ENCODE data around the gene PPP2R1A.

Gene PPP2R1A

GRCh38 chr19:52189735-52190486, at the start of gene PPP2R1A:
TSS of gene PPP2R1A (plus strand) at chr19:52190052. CDS start at chr19:52190097, 45 bp downstream.
- peak within 1 kb of the TSS; percentile 100 for H3K27ac Mint-ChIP-seq
- H3K9me3 Mint-ChIP-seq: no peaks in the 10 kb centered on the region
- DNase-seq (ENCODE audit: low spot score in 2 of 2) (peak; percentile 98 to 99), ATAC-seq (peak; percentile 95)
- peak within 1 kb of the TSS; percentile 98 for H3K4me3 Mint-ChIP-seq
- peaks cover 49% of the 10 kb centered on the region for H3K36me3 Mint-ChIP-seq
- H3K4me1 Mint-ChIP-seq: peaks cover 47% of the 10 kb centered on the region

- DNase-seq (ENCODE audit: low spot score in 2 of 2) (no peak), ATAC-seq (no peak)
- H3K27ac Mint-ChIP-seq: peak overlapping the region; percentile 40
- no peak overlapping the region for H3K4me3 Mint-ChIP-seq
- no peaks in the 10 kb centered on the region for H3K9me3 Mint-ChIP-seq
- peaks cover 6% of the 10 kb centered on the region for H3K36me3 Mint-ChIP-seq
- H3K4me1 Mint-ChIP-seq: peaks cover 22% of the 10 kb centered on the region
Observed at GRCh38 chr19:52141203-52141602, 48.6 kb upstream of the PPP2R1A start.

GRCh38 chr19:52142001-52142595, 47.8 kb upstream of the PPP2R1A start:
- H3K4me1 Mint-ChIP-seq: peaks cover 22% of the 10 kb centered on the region
- H3K4me3 Mint-ChIP-seq: no peak overlapping the region
- ATAC-seq: no peak
- H3K36me3 Mint-ChIP-seq: peaks cover 6% of the 10 kb centered on the region
- no peak overlapping the region for H3K27ac Mint-ChIP-seq
- H3K9me3 Mint-ChIP-seq: no peaks in the 10 kb centered on the region
- DNase-seq (ENCODE audit: low spot score in 2 of 2): no peak

GRCh38 chr19:52148256-52148655, 41.6 kb upstream of the PPP2R1A start:
- Mint-ChIP-seq H3K4me1 (no peaks in the 10 kb centered on the region), H3K4me3 (no peak overlapping the region), H3K9me3 (peaks cover 11% of the 10 kb centered on the region), H3K36me3 (no peaks in the 10 kb centered on the region), H3K27ac (no peak overlapping the region)
- no peak for DNase-seq (ENCODE audit: low spot score in 2 of 2)
- no peak for ATAC-seq

GRCh38 chr19:52155596-52156359, 34.1 kb upstream of the PPP2R1A start:
- Mint-ChIP-seq H3K9me3 (peaks cover 49% of the 10 kb centered on the region), H3K4me1 (no peaks in the 10 kb centered on the region), H3K36me3 (peaks cover 36% of the 10 kb centered on the region), H3K27ac (no peak overlapping the region), H3K4me3 (no peak overlapping the region)
- DNase-seq (ENCODE audit: low spot score in 2 of 2) (no peak), ATAC-seq (no peak)

- DNase-seq (ENCODE audit: low spot score in 2 of 2) (no peak), ATAC-seq (peak; percentile 7)
- peaks cover 16% of the 10 kb centered on the region for H3K4me1 Mint-ChIP-seq
- H3K4me3 Mint-ChIP-seq: peak overlapping the region; percentile 88
- H3K36me3 Mint-ChIP-seq: peaks cover 50% of the 10 kb centered on the region
- H3K27ac Mint-ChIP-seq: peak overlapping the region; percentile 98
- no peaks in the 10 kb centered on the region for H3K9me3 Mint-ChIP-seq
Observed at GRCh38 chr19:52170304-52170703, 19.5 kb upstream of the PPP2R1A start.

GRCh38 chr19:52170863-52171320, 19.0 kb upstream of the PPP2R1A start:
- H3K9me3 Mint-ChIP-seq: no peaks in the 10 kb centered on the region
- no peak for DNase-seq (ENCODE audit: low spot score in 2 of 2)

GRCh38 chr19:52171321-52172169, 18.3 kb upstream of the PPP2R1A start, which contains the start of gene ZNF836:
TSS of gene ZNF836 (minus strand) at chr19:52171621. CDS start at chr19:52168072, 3,549 bp downstream.
- DNase-seq (ENCODE audit: low spot score in 2 of 2): peak; percentile 77 to 90
- Mint-ChIP-seq H3K36me3 (peaks cover 38% of the 10 kb centered on the region), H3K4me1 (peaks cover 16% of the 10 kb centered on the region)

More at GRCh38 chr19:52170863-52171320, 19.0 kb upstream of the PPP2R1A start:
- Mint-ChIP-seq H3K4me3 (peak overlapping the region; percentile 88), H3K4me1 (peaks cover 16% of the 10 kb centered on the region), H3K36me3 (peaks cover 45% of the 10 kb centered on the region), H3K27ac (peak overlapping the region; percentile 98)
- ATAC-seq: peak; percentile 35

GRCh38 chr19:52172347-52172746, 17.5 kb upstream of the PPP2R1A start:
- H3K9me3 Mint-ChIP-seq: no peaks in the 10 kb centered on the region
- H3K27ac Mint-ChIP-seq: no peak overlapping the region
- H3K36me3 Mint-ChIP-seq: peaks cover 30% of the 10 kb centered on the region
- peaks cover 16% of the 10 kb centered on the region for H3K4me1 Mint-ChIP-seq
- ATAC-seq (no peak), DNase-seq (ENCODE audit: low spot score in 2 of 2) (no peak)
- H3K4me3 Mint-ChIP-seq: peak overlapping the region; percentile 88

More at GRCh38 chr19:52171321-52172169, 18.3 kb upstream of the PPP2R1A start, which contains the start of gene ZNF836:
- peak; percentile 94 for ATAC-seq
- H3K9me3 Mint-ChIP-seq: no peaks in the 10 kb centered on the region
- H3K27ac Mint-ChIP-seq: peak within 1 kb of the TSS; percentile 98
- peak within 1 kb of the TSS; percentile 88 for H3K4me3 Mint-ChIP-seq

- Mint-ChIP-seq H3K4me3 (no peak overlapping the region), H3K4me1 (no peaks in the 10 kb centered on the region), H3K27ac (no peak overlapping the region), H3K36me3 (no peaks in the 10 kb centered on the region), H3K9me3 (no peaks in the 10 kb centered on the region)
- DNase-seq (ENCODE audit: low spot score in 2 of 2) (no peak), ATAC-seq (no peak)
Observed at GRCh38 chr19:52176574-52176973, 13.3 kb upstream of the PPP2R1A start.

GRCh38 chr19:52187407-52187806, 2.4 kb upstream of the PPP2R1A start:
- Mint-ChIP-seq H3K9me3 (no peaks in the 10 kb centered on the region), H3K4me1 (peaks cover 25% of the 10 kb centered on the region), H3K4me3 (no peak overlapping the region), H3K27ac (no peak overlapping the region), H3K36me3 (peaks cover 24% of the 10 kb centered on the region)
- no peak for DNase-seq (ENCODE audit: low spot score in 2 of 2)
- ATAC-seq: no peak

GRCh38 chr19:52188822-52189734, 774 bp upstream of the PPP2R1A start:
- H3K36me3 Mint-ChIP-seq: peaks cover 41% of the 10 kb centered on the region
- H3K27ac Mint-ChIP-seq: peak overlapping the region; percentile 100
- DNase-seq (ENCODE audit: low spot score in 2 of 2) (peak in 1 of 2 donors; percentile 83), ATAC-seq (no peak)
- H3K4me3 Mint-ChIP-seq: peak overlapping the region; percentile 98
- no peaks in the 10 kb centered on the region for H3K9me3 Mint-ChIP-seq
- peaks cover 39% of the 10 kb centered on the region for H3K4me1 Mint-ChIP-seq

- Mint-ChIP-seq H3K4me3 (peak overlapping the region; percentile 98), H3K4me1 (peaks cover 48% of the 10 kb centered on the region), H3K9me3 (no peaks in the 10 kb centered on the region), H3K36me3 (peaks cover 55% of the 10 kb centered on the region), H3K27ac (peak overlapping the region; percentile 100)
- ATAC-seq (no peak), DNase-seq (ENCODE audit: low spot score in 2 of 2) (no peak)
Observed at GRCh38 chr19:52190487-52191293, 838 bp downstream of the PPP2R1A start.

Data from stimulated activated effector memory CD8-positive, alpha-beta T cell treated with anti-CD3 and anti-CD28 coated beads, Interleukin-12 subunit alpha, Interleukin-12 subunit beta, amount 100 ng/mL, for 72 hours (primary cell).